ENCODE measurements around the gene PIH1D1. TPM values are rescaled to one million over a fixed set of nuclear protein-coding genes. Genes with fewer than 3 reads are reported as not detected.

The PIH1D1 gene
- total and polyA plus RNA-seq, 4 donors = 41.4 to 59.4 (median 47.2) TPM

- H3K9ac ChIP-seq (ENCODE audit: low read depth in 1 of 2, low read length in 2 of 2) = peak overlapping the region; percentile 83 to 93
- no peaks in the 10 kb centered on the region for H3K9me3 ChIP-seq (ENCODE audit: control insufficient read depth in 4 of 4, low read length in 3 of 4)
- peak overlapping the region in 1 of 2 donors; percentile 86 for H3K27ac ChIP-seq (ENCODE audit: low read depth in 1 of 2, low read length in 2 of 2)
- peaks cover 0 to 21% (median 16%) of the 10 kb centered on the region in 4 donors for H3K4me1 ChIP-seq (ENCODE audit: control insufficient read depth in 4 of 4, insufficient read depth in 4 of 4, low read length in 3 of 4)
- H3K27me3 ChIP-seq (ENCODE audit: control insufficient read depth in 4 of 4, insufficient read depth in 4 of 4, low read length in 3 of 4) = no peaks in the 10 kb centered on the region
- TF ChIP-seq HNF4G (IDR thresholded peaks at IDR 0.05) (no peak), JUND (IDR thresholded peaks at IDR 0.05) (no peak), RAD21 (IDR thresholded peaks at IDR 0.05) (no peak), ATF3 (IDR thresholded peaks at IDR 0.05) (no peak), HNF4A (conservative IDR thresholded peaks at IDR 0.05) (no peak), FOXA1 (IDR thresholded peaks at IDR 0.05) (no peak)
- TF ChIP-seq, protein P1, sequence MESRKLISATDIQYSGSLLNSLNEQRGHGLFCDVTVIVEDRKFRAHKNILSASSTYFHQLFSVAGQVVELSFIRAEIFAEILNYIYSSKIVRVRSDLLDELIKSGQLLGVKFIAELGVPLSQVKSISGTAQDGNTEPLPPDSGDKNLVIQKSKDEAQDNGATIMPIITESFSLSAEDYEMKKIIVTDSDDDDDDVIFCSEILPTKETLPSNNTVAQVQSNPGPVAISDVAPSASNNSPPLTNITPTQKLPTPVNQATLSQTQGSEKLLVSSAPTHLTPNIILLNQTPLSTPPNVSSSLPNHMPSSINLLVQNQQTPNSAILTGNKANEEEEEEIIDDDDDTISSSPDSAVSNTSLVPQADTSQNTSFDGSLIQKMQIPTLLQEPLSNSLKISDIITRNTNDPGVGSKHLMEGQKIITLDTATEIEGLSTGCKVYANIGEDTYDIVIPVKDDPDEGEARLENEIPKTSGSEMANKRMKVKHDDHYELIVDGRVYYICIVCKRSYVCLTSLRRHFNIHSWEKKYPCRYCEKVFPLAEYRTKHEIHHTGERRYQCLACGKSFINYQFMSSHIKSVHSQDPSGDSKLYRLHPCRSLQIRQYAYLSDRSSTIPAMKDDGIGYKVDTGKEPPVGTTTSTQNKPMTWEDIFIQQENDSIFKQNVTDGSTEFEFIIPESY (IDR thresholded peaks at IDR 0.05) = no peak
- WGBS = 35% methylated on average over 15 of the region's 15 CpGs
- H3K36me3 ChIP-seq (ENCODE audit: control insufficient read depth in 4 of 4, insufficient read depth in 3 of 4, low read depth in 1 of 4, low read length in 3 of 4) = peaks cover 15 to 37% (median 33%) of the 10 kb centered on the region in 4 donors
- DNase-seq (ENCODE audit: low spot score) = no peak
- H3K4me3 ChIP-seq (ENCODE audit: low read depth in 1 of 3, low read length in 3 of 3) = peak overlapping the region; percentile 70 to 98 (median 89)
These were observed 37.4 kb upstream of the PIH1D1 start for GRCh38 chr19:49488863-49489537.

GRCh38 chr19:49488046-49488862, 36.6 kb upstream of the PIH1D1 start:
- H3K4me3 ChIP-seq (ENCODE audit: low read depth in 1 of 3, low read length in 3 of 3) = peak overlapping the region; percentile 70 to 98 (median 89)
- TF ChIP-seq, protein P1 (IDR thresholded peaks at IDR 0.05) = no peak
- no peak for TF ChIP-seq HNF4A (conservative IDR thresholded peaks at IDR 0.05)
- 1% methylated on average over 26 of the region's 26 CpGs for whole genome bisulfite sequencing
- H3K9ac ChIP-seq (ENCODE audit: low read depth in 1 of 2, low read length in 2 of 2) = peak overlapping the region; percentile 83 to 93
- peak overlapping the region; percentile 77 to 86 for H3K27ac ChIP-seq (ENCODE audit: low read depth in 1 of 2, low read length in 2 of 2)
- H3K4me1 ChIP-seq (ENCODE audit: control insufficient read depth in 4 of 4, insufficient read depth in 4 of 4, low read length in 3 of 4) = peaks cover 0 to 21% (median 16%) of the 10 kb centered on the region in 4 donors
- DNase-seq (ENCODE audit: low spot score) = no peak
- no peaks in the 10 kb centered on the region for H3K9me3 ChIP-seq (ENCODE audit: control insufficient read depth in 4 of 4, low read length in 3 of 4)
- no peaks in the 10 kb centered on the region for H3K27me3 ChIP-seq (ENCODE audit: control insufficient read depth in 4 of 4, insufficient read depth in 4 of 4, low read length in 3 of 4)
- peaks cover 15 to 37% (median 33%) of the 10 kb centered on the region in 4 donors for H3K36me3 ChIP-seq (ENCODE audit: control insufficient read depth in 4 of 4, insufficient read depth in 3 of 4, low read depth in 1 of 4, low read length in 3 of 4)

DNA sequence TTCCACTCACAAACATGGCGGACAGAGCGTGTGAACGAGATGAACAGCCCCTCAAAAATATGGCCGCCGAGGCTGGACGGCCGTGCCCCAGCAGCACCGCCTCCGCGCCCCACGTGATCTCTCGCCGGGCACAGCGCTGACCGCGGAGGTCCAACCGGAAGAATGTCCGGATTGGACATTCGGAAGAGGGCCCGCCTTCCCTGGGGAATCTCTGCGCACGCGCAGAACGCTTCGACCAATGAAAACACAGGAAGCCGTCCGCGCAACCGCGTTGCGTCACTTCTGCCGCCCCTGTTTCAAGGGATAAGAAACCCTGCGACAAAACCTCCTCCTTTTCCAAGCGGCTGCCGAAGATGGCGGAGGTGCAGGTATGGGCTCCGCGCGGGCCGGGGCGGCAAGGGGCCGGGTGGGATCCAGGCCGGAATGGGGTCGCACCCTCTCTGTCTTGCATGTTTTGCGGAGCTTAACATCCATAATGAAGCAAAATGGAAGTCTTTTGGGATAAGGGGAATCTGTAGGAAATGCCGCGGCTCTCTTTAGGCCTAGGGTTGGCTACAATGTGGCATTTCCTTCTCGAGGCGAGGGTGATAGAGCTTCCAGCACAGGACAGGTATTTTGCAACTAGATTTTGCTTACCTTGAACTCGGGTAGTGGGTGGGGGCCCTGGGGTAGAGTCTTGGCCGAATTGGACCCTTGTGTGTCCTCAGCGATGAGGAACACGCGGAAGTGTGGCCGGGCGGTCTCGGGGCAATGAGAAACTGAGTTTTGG, 35.8 kb upstream of the PIH1D1 start, which contains the start of gene RPL13A:
Gene RPL13A, plus strand, starts transcription at position 332 of the 769 bp plus-strand sequence. Its CDS starts 22 bp downstream, at position 354.
- Histone ChIP-seq H3K27me3 (ENCODE audit: control insufficient read depth in 4 of 4, insufficient read depth in 4 of 4, low read length in 3 of 4) (no peaks in the 10 kb centered on the region), H3K27ac (ENCODE audit: low read depth in 1 of 2, low read length in 2 of 2) (peak within 1 kb of the TSS; percentile 77 to 86), H3K4me1 (ENCODE audit: control insufficient read depth in 4 of 4, insufficient read depth in 4 of 4, low read length in 3 of 4) (peaks cover 0 to 21% (median 16%) of the 10 kb centered on the region in 4 donors), H3K4me3 (ENCODE audit: low read depth in 1 of 3, low read length in 3 of 3) (peak within 1 kb of the TSS; percentile 70 to 98 (median 89)), H3K36me3 (ENCODE audit: control insufficient read depth in 4 of 4, insufficient read depth in 3 of 4, low read depth in 1 of 4, low read length in 3 of 4) (peaks cover 15 to 29% (median 28%) of the 10 kb centered on the region in 4 donors), H3K9ac (ENCODE audit: low read depth in 1 of 2, low read length in 2 of 2) (peak within 1 kb of the TSS; percentile 83 to 93), H3K9me3 (ENCODE audit: control insufficient read depth in 4 of 4, low read length in 3 of 4) (no peaks in the 10 kb centered on the region)
- under 1% methylated on average over 57 of the region's 57 CpGs for WGBS
- peak; percentile 99 for DNase-seq (ENCODE audit: low spot score)
- TF ChIP-seq RXRA (IDR thresholded peaks at IDR 0.05) (peak in 1 of 2 donors; percentile 22), FOXA2 (IDR thresholded peaks at IDR 0.05) (peak; percentile 38), GABPA (IDR thresholded peaks at IDR 0.05 in 1 of 2, conservative IDR thresholded peaks at IDR 0.05 in 1 of 2) (peak; percentile 62 to 92), NR2F2 (IDR thresholded peaks at IDR 0.05) (no peak), CTCF (IDR thresholded peaks at IDR 0.05; ENCODE audit: low read depth, low read length, missing input control) (no peak), RAD21 (IDR thresholded peaks at IDR 0.05) (no peak), ATF3 (IDR thresholded peaks at IDR 0.05) (peak; percentile 88), YY1 (IDR thresholded peaks at IDR 0.05) (peak; percentile 100), EGR1 (IDR thresholded peaks at IDR 0.05; ENCODE audit: low read depth in 2 of 2) (peak; percentile 30 to 74)
- TF ChIP-seq, protein P1 (IDR thresholded peaks at IDR 0.05) = peak; percentile 97
